COR-L47 (cell line): ENCODE measurements around the gene TRDMT1.

Experiments used
- DNase-seq: peaks from one replicate; lab custom pipeline; 2025; lab: John Stamatoyannopoulos, UW

Gene TRDMT1

DNA sequence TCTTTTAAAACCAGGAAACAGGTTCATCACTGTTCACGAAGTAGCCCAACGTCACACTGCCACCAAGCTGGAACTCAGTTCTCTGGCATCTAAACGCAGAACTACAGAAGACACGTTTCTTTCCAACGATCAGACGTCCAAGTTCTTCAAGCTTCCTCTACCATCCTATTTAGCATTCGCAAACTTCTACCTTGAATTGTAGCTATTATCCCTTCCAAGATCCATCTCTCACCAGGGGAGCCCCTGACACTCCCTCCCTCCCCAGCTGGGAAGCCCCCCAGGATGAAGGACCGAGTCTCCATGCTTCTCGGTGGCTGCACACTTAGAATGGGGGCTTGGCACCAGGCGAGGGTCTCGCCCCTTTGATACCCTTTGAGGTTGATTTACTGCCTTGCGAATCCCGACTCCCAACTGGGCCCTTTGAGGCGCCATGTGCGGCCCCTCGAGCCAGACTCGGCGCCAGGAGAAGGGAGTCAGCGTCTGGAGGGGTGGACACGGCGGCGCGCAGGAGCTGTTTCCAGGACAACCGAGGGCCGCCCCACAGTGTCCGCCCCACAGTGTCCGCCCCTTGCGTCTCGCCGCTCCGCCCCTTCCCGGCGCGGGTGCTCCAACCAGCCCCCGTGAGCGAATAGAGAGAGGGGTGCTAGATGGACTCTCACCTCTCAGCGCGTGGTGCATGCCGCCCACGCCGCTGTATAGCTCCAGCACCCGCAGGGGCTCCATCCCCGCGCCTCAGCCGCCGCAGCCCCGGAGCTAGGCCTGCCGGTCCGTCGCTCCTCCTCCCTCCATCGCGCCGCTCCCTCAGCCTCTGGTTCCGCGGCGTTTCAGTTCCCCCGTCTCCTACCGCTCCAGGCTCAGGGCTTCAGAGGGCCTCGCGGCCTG, at the start of gene TRDMT1:
Gene TRDMT1, minus strand, starts transcription at position 761 of the 882 bp plus-strand sequence. Its CDS starts 38 bp downstream, at position 723.
- peak; percentile 51 for DNase-seq

GRCh38 chr10:17250736-17251135, 49.3 kb upstream of the TRDMT1 start:
- no peak for DNase-seq

- no peak for DNase-seq
Measured at GRCh38 chr10:17249820-17250219, 48.3 kb upstream of the TRDMT1 start.

DNA sequence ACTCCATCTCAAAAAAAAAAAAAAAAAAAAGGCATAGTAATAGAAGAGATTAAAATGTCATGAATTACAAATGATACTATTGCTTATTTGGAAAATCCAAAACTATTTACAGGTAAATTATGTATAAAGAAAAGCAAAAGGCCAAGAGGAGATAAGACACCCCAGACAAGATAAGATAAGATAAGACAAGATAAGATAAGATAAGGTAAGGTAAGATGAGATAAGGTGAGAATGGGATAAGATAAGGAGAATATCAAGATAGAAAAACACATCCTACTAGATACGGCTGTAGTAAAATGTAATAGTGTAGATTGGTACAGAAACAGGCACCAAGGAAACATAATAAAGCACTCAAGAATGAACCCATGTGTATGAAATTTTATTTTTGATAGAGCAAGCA, 47.5 kb upstream of the TRDMT1 start:
- DNase-seq: no peak

- DNase-seq: no peak
Measured at GRCh38 chr10:17247210-17247609, 45.7 kb upstream of the TRDMT1 start.

GRCh38 chr10:17244700-17245365, 43.4 kb upstream of the TRDMT1 start:
- DNase-seq: no peak

DNA sequence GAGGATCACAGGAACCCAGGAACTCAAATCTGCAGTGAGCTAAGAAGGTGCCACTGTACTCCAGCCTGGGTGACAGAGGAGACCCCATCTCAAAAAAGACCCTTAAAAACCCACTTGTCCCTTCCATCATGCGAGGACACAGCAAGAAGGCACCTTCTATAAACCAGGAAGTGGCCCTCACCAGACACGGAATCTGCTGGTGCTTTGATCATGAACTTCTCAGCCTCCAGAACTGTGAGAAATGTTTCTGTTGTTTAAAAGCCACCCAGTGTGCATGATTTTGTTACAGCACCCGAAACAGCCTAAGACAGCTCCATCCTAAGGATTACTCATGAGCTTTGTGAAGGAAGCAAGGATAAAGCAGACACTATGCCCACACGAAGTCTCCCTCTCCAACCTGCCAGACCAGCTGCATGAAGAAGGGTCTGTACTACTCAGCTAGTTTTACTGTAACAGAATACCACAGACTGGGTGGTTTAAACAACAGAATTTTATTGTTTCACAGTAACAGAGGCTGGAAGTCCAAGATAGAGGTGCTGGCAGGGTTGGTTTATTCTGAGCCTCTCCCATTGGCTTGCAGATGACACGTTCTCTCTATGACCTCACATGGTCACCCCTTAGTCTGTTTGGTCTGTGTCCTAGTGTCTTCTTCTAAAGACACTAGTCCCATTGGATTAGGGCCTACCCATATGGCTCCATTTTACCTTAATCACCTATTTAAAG, 40.3 kb upstream of the TRDMT1 start:
- no peak for DNase-seq

GRCh38 chr10:17240616-17241015, 39.1 kb upstream of the TRDMT1 start:
- DNase-seq: no peak

GRCh38 chr10:17240096-17240495, 38.6 kb upstream of the TRDMT1 start:
- no peak for DNase-seq

- no peak for DNase-seq
Measured at GRCh38 chr10:17239345-17240085, 38.0 kb upstream of the TRDMT1 start.

GRCh38 chr10:17238445-17239291, 37.2 kb upstream of the TRDMT1 start:
- DNase-seq: no peak

DNA sequence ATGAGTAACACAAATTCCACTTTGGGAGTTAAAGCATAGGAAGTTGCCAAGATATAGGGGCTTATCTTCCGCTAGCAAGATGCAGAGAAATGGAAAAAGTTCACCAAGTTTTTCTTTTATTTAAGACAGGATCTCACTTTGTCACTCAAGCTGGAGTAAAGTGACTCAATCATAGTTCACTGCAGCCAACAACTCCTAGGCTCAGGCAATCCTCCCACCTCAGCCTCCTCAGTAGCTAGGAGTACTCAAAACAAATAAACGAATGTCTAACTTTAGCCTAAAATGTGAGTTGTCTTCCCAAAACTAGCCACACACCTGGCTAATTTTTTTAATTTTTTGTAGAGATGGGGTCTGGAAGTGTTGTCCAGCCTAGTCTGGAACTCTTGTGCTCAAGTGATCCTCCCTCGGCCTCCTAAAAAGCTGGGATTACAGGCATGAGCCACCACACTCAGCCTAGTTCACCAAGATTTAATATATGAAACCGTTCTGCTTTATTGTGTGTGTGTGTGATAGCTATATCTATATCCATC, 36.5 kb upstream of the TRDMT1 start:
- no peak for DNase-seq

DNA sequence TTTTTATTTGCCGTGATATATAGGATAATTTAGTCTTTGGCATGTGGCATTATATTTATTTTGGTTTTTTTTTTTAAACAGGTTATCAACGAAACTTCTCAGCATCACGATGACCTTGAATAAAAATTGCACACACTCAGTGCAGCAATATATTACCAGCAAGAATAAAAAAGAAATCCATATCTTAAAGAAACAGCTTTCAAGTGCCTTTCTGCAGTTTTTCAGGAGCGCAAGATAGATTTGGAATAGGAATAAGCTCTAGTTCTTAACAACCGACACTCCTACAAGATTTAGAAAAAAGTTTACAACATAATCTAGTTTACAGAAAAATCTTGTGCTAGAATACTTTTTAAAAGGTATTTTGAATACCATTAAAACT, 35.7 kb upstream of the TRDMT1 start:
- DNase-seq: no peak

- no peak for DNase-seq
Measured at GRCh38 chr10:17236468-17237148, 35.1 kb upstream of the TRDMT1 start.

DNA sequence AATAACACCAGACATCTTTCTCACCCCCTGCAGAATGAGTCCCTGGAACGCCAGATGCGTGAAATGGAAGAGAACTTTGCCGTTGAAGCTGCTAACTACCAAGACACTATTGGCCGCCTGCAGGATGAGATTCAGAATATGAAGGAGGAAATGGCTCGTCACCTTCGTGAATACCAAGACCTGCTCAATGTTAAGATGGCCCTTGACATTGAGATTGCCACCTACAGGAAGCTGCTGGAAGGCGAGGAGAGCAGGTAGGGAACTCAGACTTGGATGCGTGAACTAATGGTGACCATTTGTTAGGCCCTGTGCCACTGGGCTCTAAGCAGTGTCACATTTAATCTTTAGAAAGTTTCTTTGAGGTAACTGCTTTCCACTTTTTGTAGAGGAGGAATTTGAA, 33.7 kb upstream of the TRDMT1 start:
- no peak for DNase-seq

DNA sequence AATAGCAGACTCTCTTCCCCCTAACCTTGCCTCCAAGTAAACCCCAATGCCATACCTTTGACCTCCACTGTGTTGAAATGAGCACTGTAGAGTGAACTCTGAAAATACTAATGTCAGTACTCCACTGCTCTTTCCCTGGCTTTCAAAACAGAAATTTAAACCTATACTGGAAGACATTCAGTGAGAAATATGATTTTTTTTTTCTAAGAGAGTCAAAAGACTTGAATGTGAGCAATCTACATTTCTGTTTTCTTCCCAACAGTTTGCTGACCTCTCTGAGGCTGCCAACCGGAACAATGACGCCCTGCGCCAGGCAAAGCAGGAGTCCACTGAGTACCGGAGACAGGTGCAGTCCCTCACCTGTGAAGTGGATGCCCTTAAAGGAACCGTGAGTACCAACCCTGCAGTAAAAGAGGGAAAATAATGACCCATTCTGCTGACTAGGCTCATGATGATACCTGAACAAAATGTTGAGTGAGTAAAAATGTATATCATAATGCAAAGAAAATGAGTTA, 33.0 kb upstream of the TRDMT1 start:
- DNase-seq: no peak

GRCh38 chr10:17233286-17233991, 32.0 kb upstream of the TRDMT1 start:
- DNase-seq: no peak

DNA sequence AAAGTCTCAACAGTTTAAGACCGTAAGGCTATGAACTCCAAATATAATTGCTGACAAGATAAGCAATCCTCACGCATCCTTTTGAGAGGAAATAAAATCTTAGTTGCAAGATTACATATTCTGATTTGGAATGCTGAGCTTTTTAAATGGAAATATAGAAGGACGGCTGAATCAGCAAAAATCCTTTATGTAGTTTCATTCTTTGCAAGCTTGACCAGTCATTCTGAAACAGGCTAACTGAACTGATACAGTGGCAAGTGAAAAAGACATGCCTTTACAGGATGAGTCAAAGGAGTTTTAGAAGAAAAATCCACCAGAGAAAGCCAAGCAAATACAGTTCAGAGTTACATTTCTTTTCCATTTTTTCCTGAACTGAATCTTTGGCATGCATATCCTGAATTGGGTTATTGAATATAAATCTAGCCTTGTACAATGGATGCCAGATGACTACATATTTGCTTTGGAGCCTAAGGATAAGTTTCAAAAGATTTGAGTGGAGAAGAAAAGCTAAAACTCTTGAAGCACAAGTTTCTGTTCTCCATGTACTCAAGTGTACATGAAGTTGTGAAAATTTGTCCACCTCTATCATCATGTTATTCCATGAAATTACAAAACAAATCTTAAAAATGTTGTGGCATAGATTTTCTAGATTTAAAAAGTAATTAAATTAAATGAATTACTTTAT, 30.9 kb upstream of the TRDMT1 start:
- no peak for DNase-seq

- DNase-seq: no peak
Measured at GRCh38 chr10:17231788-17232187, 30.3 kb upstream of the TRDMT1 start.
